Femur (tissue), 1 donor: ENCODE data around the gene KRTAP9-1.
"Not testable (repeated sequence)": the region's sequence is repeated elsewhere in the genome, so short reads cannot be mapped to it uniquely, and the experiment has no call there.

Experiments used
- DNase-seq: peaks from one replicate; pipeline ENCODE4 v3.0.0-alpha.2; 2017

The KRTAP9-1 gene, protein sequence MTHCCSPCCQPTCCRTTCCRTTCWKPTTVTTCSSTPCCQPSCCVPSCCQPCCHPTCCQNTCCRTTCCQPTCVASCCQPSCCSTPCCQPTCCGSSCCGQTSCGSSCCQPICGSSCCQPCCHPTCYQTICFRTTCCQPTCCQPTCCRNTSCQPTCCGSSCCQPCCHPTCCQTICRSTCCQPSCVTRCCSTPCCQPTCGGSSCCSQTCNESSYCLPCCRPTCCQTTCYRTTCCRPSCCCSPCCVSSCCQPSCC

DNA sequence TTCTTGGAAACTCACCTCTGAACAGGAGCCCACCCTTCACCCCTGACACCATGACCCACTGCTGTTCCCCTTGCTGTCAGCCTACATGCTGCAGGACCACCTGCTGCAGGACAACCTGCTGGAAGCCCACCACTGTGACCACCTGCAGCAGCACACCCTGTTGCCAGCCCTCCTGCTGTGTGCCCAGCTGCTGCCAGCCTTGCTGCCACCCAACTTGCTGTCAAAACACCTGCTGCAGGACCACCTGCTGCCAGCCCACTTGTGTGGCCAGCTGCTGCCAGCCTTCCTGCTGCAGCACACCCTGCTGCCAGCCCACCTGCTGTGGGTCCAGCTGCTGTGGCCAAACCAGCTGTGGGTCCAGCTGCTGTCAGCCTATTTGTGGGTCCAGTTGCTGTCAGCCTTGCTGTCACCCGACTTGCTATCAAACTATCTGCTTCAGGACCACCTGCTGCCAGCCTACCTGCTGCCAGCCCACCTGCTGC, at the start of gene KRTAP9-1:
Gene KRTAP9-1 (plus strand): TSS at position 51 of the 482 bp plus-strand sequence. CDS start 0 bp downstream, at position 51.
- not testable (repeated sequence) for DNase-seq

DNA sequence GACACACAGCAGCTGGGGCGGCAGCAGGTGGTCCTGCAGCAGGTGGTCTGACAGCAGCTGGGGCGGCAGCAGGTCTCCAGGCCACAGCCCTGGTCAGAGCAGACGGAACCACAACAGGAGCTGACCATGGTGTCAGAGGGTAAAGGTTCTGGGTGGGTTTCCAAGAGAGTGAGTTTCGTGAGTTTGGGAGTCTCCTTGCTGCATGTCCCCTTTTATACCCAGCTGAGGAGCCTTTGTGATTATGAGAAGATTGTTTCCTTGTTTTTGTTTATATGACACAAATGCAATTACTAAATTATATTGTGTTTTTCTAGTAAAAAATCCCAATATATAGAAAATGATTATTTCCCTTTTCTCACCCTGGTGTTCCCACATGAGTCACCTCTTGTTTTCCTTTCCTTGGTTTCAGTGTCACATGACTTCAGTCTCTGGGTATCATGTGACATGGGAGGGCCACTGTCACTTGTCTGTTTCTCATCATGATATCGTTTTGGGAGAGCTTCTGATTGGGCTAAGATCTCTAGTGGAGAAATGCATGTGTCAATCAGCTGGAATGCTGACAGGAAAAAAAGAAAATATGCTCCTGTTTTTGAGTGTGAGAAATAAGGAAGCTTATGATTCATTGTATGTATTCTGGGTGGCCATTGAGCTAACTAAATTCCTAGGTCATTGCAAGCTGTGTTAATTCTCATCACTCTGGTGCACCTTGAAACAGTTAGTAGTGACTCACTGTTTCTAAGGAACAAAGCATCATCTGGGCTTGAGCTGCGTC, 49.1 kb upstream of the KRTAP9-1 start, which contains the start of gene KRTAP4-6:
Gene KRTAP4-6 (minus strand): TSS at position 185 of the 772 bp plus-strand sequence. CDS start 57 bp downstream, at position 128.
- no peak for DNase-seq

DNA sequence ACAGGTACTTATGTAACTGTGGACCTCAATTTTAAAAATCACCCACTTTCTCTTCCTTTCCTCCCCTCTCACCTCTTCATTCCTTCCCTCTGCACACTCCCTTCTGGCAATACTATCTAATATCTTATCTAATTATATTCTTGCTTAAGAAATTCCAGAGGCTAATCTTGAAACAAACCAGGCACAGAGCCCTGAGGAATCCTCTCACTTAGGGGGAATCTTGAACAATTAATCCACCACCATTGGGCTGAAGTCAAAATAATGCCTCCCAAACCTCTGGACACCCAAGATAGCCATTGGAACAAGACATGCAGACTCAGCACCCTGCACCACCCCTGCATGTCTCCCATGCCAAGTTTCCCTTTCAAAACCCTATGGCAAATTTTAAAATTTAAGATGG, 48.3 kb upstream of the KRTAP9-1 start:
- DNase-seq = no peak

DNA sequence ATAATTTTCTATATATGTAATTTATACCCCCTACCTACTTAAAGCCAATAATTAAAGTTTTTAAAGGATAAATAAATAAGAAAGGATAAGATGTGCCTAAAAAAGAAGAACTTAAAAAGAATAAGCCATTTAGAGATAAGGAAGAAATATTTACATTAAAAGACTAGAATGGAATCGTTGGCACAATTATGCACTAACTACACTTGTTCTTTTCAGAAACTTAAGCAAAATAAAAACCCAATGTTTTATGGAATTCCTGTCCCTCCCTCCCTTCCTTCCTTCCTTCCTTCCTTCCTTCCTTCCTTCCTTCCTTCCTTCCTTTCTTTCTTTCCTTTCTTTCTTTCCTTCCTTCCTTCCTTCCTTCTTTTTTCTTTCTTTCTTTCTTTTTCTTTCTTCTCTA, 44.8 kb upstream of the KRTAP9-1 start:
- no peak for DNase-seq

DNA sequence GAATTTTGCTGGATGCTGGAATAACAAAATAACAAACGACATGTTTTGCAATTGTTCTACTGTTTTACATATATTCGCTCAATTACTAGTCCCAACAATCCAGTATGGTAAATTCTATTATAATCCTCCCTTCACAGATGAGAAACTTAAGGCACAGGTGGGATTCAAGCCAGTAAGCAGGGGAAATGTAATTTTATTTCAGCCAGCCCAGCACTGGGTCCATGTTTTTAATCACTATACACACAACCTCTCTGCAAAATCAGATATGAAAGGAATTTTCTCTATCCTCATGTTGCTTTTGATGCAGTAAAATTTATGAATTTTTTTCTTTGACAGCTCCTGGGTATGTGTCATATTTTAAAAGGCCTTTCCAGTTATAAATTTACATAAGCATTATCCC, 44.4 kb upstream of the KRTAP9-1 start:
- DNase-seq = no peak

DNA sequence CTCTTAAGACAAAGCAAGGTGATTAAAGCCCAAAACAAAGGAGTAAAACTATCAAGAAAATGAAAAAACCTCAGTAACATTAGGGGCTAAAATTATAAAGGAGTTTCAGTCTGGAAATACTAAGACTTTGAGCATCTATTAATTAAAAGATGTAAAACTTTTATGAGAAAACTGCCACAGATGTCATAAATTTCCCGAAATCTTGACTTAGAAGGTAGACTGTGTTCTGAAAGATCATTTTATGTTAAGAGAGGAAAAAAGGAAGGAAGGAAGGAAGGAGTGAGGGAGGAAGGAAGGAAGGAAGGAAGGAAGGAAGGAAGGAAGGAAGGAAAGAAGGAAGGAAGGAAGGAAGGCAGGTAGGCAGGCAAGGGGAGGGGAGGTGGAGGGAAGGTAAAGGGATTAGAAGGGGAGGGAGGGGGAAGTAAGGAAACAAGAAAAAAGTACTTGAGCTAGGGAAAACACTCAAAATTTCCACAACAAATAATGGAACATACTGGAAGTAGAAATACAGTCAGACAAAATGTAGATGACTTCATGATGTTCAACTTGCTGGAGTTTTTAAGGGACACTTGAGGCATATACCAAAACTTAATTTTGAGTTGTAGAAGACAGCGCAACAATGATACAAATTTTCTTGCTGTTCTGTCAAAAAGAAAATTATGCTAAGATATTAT, 42.0 kb upstream of the KRTAP9-1 start:
- no peak for DNase-seq

DNA sequence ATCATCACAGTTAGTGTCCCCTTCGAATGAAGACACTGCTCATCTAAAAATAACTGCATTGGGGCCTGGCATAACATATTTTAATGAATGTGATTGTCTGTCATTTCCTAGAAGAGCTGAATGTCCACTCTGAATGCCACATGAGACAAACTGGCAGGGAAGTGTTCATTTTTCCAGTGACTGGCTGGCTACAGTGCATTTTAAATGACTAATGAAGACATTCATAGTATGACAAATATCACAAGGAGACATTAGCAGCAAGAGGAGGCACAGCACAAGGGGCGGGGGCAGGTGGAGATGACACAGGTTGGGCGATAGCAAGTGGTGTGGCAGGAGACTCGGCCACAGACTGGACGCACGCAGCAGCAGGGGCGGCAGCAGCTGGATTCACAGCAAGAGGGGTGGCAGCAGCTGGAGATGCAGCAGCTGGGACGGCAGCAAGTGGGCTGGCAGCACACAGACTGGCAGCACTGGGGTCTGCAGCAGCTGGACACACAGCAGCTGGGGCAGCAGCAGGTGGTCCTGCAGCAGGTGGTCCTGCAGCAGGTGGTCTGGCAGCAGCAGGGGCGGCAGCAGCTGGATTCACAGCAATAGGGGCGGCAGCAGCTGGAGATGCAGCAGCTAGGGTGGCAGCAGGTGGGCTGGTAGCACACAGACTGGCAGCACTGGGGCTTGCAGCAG, 40.6 kb upstream of the KRTAP9-1 start:
- DNase-seq = not testable (repeated sequence)

DNA sequence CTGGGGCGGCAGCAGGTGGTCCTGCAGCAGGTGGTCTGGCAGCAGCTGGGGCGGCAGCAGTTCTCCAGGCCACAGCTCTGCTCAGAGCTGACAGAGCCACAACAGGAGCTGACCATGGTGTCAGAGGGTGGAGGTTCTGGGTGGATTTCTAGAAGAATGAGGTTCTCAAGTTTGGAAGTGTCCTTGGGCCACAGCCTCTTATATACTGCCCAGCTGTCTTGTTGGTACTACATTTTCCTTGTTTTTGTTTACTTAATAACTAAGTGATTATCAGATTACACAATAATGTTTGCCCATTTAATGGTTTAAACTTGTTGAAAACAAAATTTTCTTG, 40.1 kb upstream of the KRTAP9-1 start, which contains the start of gene KRTAP4-5:
Gene KRTAP4-5 (minus strand): TSS at position 174 of the 334 bp plus-strand sequence. CDS start 58 bp downstream, at position 116.
- DNase-seq = no peak

DNA sequence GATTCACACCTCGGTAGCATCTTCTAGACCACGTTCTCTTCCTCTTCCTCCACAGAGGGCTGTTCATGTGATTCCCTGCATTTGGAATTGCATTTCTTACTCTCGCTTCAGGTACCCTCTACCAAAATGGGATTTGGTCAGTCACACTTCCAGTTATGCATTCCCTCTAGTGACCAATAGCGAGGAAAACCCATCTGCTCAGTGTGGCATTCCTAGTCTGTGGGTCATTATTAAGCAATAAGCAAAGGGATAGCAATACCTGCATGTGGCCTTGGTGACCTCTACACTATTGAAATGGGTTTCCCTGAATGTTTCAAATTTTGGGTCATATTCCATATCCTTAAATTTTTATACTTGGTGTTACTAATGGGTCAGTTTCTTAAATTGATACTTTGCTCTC, 39.7 kb upstream of the KRTAP9-1 start:
- DNase-seq = no peak

DNA sequence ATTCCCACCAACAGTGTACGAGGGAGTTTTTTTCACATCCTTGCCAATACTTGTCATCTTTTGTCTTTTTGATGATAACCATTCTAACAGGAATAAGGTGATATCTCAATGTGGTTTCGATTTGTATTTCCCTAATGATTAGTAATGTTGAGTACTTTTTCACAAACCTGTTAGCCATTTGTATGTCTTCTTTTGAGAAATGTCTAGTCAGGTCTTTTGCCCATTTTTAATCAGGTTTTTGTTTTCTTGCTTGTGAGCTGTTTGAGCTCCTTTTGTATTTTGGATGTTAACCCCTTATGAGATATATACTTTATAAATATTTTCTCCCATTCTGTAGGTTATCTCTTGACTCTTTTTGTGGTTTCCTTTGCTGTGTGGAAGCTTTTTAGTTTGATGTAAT, 38.2 kb upstream of the KRTAP9-1 start:
- no peak for DNase-seq

DNA sequence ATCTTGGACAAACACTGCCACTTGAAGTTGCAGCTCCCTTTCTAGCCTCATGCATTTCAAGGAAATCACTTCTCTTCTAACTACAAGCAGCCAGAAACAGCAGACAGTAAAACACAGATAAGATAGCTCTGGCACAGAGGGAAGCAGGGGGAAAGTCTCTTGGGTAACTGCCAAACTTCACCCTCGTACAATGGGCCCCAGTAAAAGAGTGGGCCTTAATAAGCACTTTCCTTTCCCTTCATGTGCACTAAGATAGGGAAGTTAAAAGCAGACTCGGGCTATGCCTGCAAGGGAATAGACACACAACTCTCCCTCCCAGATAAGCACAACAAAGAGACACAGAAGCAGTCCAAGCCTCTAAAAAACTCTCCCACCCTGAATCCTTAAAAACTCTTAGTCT, 35.8 kb upstream of the KRTAP9-1 start:
- DNase-seq = no peak

DNA sequence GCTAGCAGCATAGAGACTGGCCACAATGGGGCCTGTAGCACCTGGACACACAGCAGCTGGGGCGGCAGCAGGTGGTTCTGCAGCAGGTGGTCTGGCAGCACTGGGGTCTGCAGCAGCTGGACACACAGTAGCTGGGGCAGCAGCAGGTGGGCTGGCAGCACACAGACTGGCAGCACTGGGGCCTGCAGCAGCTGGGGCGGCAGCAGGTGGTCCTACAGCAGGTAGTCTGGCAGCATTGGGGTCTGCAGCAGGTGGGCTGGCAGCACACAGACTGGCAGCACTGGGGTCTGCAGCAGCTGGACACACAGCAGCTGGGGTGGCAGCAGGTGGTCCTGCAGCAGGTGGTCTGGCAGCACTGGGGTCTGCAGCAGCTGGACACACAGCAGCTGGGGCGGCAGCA, 29.5 kb upstream of the KRTAP9-1 start:
- not testable (repeated sequence) for DNase-seq

DNA sequence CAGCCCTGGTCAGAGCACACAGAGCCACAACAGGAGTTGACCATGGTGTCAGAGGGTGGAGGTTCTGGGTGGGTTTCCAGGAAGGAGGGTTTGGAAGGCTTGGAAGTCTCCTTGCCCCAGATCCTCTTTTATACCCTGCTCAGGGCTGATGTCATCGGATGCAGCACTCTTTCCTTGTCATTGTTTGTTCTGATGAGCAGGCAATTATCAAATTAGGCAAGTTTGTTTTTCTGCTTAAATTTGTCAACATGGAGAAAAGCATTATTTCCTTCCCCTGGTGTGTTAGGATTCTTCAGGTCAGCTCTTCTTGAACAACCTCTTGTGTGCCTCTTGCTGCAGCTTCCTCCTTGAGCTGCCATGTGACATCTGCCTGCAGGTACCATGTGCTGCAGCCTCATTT, 29.0 kb upstream of the KRTAP9-1 start, which contains the start of gene KRTAP4-4:
Gene KRTAP4-4 (minus strand): TSS at position 101 of the 400 bp plus-strand sequence. CDS start 57 bp downstream, at position 44.
- no peak for DNase-seq

DNA sequence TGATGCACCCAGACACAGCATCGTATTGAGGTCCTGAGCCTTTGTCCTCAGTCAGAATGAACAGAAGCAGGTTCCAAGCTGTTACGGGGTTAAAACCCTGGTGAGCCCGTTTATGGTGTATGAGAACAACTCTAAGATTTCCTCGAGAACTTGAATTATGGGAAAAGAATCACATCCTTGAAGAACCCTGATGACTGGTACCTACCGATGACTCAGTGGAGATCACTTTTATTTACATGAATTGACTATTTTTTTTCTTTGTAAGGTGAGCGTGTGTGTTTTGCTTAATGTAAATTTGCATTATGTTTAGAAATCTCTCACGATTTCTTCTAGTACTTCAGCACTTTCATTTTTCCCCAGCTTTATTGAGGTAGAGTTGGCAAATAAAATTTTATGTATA, 25.9 kb upstream of the KRTAP9-1 start:
- no peak for DNase-seq

DNA sequence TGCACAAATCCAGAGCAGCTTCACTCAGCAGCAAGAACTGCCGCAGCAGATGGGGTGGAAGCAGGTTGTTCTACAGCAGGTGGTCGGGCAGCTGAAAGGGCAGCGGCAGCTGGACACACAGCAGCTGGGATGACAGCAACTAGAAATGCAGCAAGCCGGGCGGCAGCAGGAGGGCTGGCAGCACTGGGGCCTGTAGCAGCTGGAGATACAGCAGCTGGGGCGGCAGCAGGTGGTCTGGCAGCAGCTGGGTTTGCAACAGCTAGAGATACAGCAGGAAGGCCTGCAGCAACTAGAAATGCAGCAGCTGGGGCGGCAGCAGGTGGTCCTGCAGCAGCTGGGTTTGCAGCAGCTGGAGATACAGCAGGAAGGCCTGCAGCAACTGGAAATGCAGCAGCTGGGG, 22.1 kb upstream of the KRTAP9-1 start:
- DNase-seq = no peak

DNA sequence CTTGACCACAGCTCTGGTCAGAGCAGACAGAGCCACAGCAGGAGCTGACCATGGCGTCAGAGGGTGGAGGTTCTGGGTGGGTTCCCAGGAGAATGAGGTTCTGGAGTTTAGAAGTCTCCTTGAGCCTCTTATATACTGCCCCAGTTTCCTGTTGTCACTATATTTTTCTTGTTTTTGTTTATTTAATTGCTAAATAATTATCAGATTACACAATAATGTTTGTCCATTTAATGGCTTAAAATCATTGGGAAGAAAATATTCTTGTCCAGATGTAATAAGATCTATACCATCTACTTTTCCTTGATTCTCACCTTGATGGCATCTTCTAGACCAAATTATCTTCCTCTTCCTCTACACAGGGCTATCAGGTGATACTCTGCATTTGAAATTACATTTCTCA, 21.6 kb upstream of the KRTAP9-1 start, which contains the start of gene KRTAP4-3:
Gene KRTAP4-3 (minus strand): TSS at position 101 of the 400 bp plus-strand sequence. CDS start 49 bp downstream, at position 52.
- no peak for DNase-seq

DNA sequence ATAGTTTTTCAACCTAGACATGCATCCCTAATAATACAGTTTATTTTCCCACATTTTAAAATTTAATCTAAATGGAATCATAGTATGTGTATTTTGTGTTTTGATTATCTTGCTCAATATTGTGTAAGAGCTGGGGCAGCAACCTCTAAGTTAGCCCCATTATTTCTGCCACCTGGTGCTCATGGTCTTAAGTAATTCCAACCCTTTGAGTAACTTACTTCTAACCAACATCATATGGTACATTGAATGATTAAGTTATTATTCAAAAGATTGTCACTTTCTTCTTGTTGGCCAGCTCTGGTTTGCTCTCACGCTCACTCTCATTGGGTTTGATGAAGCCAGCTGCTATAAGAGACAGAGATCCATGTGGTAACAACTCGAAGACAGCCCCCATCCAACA, 17.8 kb upstream of the KRTAP9-1 start:
- DNase-seq = no peak

DNA sequence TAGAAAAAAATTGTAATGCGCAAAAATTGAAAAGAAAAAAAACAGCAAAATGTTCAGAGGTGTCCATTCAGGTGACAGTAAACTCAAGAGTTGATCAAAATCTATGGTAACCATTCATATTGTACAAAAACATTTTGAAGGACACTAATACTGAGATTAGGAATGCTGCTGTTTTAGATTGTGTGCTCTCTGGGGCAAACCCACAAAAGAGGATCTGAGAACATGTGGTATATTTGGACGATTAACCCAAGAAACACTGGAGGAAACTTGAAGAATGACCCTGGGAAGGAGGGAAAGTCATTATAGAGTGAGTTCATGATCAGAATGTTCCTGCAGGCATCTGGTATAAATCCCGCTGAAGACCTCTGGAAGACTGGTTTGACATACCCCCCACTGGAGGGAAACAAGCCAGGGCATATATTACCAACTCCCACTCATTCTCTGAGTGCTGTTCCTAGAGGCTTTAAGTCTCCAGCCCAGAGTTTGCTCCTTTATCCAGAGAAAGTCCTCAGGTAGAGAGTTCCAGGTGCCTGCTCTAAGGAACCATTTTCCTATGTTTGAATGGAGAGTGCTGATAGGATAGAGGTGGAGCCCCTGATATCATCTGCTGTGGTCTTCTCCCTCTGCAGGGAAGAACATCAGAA, 12.8 kb upstream of the KRTAP9-1 start:
- no peak for DNase-seq

DNA sequence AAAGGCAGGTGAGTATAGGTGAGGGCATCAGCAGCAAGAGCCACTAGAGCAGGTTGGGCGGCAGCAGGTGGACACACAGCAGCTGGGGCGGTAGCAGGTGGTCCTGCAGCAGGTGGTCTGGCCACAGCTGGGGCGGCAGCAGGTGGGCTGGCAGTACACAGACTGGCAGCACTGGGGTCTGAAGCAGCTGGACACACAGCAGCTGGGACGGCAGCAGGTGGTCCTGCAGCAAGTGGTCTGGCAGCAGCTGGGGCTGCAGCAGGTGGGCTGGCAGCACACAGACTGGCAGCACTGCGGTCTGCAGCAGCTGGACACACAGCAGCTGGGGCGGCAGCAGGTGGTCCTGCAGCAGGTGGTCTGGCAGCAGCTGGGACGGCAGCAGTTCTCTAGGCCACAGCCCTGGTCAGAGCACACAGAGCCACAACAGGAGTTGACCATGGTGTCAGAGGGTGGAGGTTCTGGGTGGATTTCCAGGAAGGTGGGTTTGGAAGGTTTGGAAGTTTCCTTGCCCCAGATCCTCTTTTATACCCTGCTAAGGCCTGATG, 11.9 kb upstream of the KRTAP9-1 start, which contains the start of gene KRTAP4-2:
Gene KRTAP4-2 (minus strand): TSS at position 495 of the 545 bp plus-strand sequence. CDS start 57 bp downstream, at position 438.
- no peak for DNase-seq

DNA sequence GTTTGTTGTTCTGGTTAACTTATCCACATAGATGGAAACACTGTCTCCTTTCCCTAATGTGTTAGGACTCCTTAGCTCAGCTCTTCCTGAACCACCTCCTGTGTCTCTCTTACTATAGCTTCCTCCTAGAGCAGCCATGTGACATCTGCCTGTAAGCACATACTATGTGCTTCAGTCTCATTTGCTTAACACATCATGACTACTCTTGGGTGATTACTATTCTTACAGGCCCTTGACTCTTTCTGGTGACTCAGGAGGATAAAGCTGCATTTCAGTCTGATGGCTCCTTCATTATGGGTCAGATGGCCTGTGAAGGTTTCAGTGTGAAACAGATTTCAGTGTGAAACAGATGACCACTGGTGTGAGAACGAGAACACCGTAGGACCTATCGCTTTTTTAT, 11.3 kb upstream of the KRTAP9-1 start:
- no peak for DNase-seq

DNA sequence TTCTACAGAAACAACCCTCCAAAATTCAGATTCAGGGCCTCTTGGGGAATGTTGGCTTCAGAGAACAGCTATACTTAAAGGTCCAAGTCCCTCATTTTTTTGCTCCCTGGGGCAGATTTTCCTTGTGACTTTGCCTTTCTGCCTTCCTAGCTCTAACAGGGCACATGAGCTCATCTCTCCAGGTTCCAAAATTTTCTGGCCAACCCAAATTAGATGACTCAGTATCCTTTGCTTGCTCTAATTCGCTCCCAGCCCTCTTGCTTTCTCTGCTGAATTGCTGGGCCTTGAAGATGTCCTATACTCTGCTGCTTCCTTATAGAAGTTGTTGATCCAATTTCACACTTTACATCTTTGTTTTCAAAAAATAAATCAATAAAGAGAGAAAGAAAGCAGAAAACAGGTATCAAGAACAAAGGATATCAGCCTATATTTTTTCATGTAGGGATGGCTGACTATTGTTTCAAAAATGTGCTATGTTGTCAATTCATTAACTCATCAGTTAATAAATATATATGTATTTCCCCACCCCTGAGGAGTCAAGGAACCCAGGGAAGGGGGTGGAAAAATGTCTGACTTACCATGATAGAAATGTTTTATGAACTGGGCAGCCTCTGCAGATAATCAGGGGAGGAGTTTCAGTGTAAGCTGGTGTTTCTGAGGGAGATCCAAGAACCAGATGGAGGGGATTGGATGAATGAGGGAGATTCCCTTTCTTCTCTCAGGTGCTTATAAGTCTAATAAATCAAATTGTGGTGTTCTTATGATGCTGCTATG, 10.7 kb upstream of the KRTAP9-1 start:
- DNase-seq = no peak
